Fibroblast of villous mesenchyme (primary cell): ENCODE data around the gene PRICKLE4. TPM values are rescaled to one million over a fixed set of nuclear protein-coding genes. Genes with fewer than 3 reads are reported as not detected.

Source experiments
- DNase-seq: peaks from one replicate; pipeline ENCODE4 v3.0.0-alpha.2; 2010; ENCODE audit warnings: low read depth
- H3K4me3 ChIP-seq: 2 replicates; pipeline ENCODE4 v1.5.1; 2011; ENCODE audit warnings: low read depth, mild to moderate bottlenecking, low read length
- total RNA-seq: library from RNA; depleted of rRNA; stranded (reverse); fragments of >200 nt; gene quantifications from 2 replicates; pipeline ENCODE4 v1.2.3, GENCODE V29; 2012
- TF ChIP-seq, protein P1 (sequence below): IDR thresholded peaks from 2 replicates; pipeline ENCODE4 v1.5.1; 2012; ENCODE audit warnings: low read depth, mild to moderate bottlenecking, low read length; ENCODE audit not compliant: insufficient read depth

The PRICKLE4 gene
- total RNA-seq, 1 donor: 0.86 TPM

- TF ChIP-seq, protein P1, sequence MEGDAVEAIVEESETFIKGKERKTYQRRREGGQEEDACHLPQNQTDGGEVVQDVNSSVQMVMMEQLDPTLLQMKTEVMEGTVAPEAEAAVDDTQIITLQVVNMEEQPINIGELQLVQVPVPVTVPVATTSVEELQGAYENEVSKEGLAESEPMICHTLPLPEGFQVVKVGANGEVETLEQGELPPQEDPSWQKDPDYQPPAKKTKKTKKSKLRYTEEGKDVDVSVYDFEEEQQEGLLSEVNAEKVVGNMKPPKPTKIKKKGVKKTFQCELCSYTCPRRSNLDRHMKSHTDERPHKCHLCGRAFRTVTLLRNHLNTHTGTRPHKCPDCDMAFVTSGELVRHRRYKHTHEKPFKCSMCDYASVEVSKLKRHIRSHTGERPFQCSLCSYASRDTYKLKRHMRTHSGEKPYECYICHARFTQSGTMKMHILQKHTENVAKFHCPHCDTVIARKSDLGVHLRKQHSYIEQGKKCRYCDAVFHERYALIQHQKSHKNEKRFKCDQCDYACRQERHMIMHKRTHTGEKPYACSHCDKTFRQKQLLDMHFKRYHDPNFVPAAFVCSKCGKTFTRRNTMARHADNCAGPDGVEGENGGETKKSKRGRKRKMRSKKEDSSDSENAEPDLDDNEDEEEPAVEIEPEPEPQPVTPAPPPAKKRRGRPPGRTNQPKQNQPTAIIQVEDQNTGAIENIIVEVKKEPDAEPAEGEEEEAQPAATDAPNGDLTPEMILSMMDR: no peak
- DNase-seq: peak; percentile 82
- no peak overlapping the region for H3K4me3 ChIP-seq
These were observed 13.3 kb upstream of the PRICKLE4 start for GRCh38 chr6:41767112-41767833.

- DNase-seq: no peak
- no peak overlapping the region for H3K4me3 ChIP-seq
- TF ChIP-seq, protein P1: no peak
These were observed 11.9 kb upstream of the PRICKLE4 start for GRCh38 chr6:41768545-41769308.

- DNase-seq: no peak
- TF ChIP-seq, protein P1: no peak
- H3K4me3 ChIP-seq: no peak overlapping the region
These were observed 11.2 kb upstream of the PRICKLE4 start for GRCh38 chr6:41769376-41769775.

DNA sequence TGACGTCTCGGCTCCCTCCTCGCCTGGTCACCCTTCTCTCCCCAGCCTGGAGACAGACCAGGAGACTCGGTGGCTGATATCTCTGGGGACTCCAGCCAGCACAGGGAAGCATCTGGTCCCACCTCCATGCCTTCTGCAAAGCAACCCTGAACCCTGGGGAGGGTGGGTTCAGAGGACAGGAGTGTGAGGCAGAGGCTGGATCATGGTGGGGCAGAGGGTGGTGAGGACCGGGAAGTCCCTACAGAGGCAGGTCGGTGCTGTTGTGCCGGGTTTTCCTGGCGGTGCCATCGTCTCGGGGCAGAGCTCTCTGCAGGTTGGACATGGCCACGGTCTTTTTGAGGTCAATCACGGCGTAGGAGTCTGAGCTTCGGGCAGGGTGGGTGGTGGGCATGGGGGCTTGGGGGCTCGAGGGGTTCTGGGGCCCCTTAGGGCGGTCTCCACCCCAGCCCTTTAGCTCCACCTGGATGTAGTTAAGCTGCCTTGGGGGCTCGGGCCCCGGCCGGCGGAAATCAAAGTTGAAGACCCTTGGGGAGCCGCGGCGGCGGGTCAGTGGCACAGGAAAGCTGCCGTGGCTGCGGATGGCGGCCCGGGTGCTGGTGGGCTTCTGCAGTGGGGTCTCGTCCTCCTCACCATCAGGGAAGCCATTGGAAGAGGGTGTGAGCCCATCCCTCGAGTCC lies 10.1 kb upstream of the PRICKLE4 start:
- no peak for DNase-seq
- H3K4me3 ChIP-seq: no peak overlapping the region
- TF ChIP-seq, protein P1: no peak

DNA sequence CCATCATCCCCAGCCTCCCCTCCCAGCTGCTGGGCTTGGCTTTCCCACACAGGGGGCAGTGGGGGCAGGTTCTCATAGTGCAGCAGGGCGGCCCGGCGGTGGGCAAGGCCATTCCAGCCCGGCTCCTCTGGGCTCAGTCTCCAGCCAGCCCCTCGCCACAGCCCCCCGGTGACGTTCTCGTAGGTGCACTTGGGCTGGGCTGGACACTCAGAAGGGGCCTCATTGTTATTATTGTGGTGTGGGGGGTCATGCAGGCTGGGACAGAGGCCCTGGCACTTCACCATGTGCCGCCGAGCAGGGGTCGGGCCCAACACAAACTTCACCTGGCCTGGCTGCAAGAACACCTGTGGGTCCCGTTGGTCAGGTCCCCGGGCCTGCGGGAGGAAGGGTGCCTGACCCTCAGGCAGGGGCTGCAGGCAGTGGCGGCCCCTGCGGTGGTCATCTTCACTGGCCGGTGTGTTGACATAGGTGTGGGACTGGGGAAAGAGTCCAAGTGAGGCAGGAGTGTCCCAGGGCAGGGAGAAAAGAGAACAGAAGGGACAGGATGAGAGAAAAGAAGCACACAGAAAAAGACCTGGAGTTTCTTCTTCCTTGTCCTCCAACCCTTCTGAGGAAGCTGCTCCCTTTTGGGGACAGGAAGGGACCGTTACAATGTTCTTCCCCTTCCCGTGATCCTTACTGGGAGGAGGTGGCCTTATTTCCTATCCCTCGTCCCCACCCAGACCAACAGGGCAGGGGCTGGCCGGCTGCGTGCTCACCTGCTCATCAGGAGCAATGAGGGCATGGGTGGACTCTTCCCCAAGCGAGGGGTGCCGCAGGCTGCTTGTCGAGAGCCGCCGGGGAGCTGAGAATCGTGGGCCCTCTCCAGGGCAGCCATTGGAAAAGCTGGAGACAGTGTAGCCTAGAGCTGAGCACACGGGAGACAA lies 9.3 kb upstream of the PRICKLE4 start:
- no peak overlapping the region for H3K4me3 ChIP-seq
- no peak for DNase-seq
- TF ChIP-seq, protein P1: no peak

GRCh38 chr6:41774841-41775240 lies 5.7 kb upstream of the PRICKLE4 start:
- H3K4me3 ChIP-seq: no peak overlapping the region
- DNase-seq: no peak
- TF ChIP-seq, protein P1: no peak
